ENCODE measurements around the gene ZBTB17.

DNA sequence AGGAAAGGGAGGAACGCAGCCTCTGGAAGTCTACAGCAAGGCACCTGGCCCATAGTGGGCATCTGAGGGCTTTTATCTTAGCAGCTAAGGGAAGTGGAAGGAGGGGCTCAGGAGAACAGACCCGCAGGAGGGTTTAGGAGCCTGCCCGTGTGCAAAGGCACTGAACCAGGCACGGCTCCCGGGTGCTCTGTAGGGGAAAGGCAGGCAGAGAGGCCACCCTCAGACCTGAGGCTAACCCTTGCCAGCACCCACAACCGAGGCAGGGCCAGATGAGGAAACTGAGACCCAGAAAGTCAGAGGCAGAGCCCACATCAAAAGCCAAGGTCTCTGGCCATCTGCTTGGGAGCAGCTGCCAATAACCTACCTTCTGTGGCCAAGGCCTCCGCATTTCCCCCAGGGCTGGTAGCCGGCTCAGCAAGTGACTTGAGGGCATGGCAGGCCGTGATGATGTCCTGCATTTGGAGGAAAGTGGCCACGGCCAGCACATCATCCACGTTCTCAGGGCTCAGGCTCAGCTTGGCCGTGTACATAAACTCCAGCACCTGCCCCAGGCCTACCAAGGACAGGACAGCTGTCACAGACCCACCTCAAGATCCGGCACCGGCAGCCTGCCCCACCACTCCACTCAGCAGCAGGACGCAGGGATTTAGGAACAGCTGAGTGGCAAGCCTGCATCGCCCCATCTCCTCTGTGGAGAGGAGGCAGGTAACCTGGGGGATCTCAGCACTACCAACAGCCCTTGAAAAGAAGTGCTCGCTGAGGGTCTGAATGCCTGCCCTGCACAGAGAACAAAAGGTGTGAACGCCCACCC, 29.1 kb downstream of the ZBTB17 start:
- TF ChIP-seq POLR2AphosphoS5 (IDR thresholded peaks at IDR 0.05), result no peak
- TF ChIP-seq, protein P1, sequence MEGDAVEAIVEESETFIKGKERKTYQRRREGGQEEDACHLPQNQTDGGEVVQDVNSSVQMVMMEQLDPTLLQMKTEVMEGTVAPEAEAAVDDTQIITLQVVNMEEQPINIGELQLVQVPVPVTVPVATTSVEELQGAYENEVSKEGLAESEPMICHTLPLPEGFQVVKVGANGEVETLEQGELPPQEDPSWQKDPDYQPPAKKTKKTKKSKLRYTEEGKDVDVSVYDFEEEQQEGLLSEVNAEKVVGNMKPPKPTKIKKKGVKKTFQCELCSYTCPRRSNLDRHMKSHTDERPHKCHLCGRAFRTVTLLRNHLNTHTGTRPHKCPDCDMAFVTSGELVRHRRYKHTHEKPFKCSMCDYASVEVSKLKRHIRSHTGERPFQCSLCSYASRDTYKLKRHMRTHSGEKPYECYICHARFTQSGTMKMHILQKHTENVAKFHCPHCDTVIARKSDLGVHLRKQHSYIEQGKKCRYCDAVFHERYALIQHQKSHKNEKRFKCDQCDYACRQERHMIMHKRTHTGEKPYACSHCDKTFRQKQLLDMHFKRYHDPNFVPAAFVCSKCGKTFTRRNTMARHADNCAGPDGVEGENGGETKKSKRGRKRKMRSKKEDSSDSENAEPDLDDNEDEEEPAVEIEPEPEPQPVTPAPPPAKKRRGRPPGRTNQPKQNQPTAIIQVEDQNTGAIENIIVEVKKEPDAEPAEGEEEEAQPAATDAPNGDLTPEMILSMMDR (IDR thresholded peaks at IDR 0.05), result no peak

Data from prostate gland (tissue), 2 donors.